NCI-H526 treated with DMSO at 0.1 percent for 48 hours (cell line): Measurements from ENCODE around the gene HSPA1B.

Experiments used
- DNase-seq: peaks from one replicate; lab custom pipeline; 2025; lab: John Stamatoyannopoulos, UW

The HSPA1B gene

GRCh38 chr6:31879143-31879542 lies 51.6 kb downstream of the HSPA1B start:
- DNase-seq = no peak
